NB4 (cell line): Measurements from ENCODE around the gene CGNL1.

Source experiments
- MAX ChIP-seq: IDR thresholded peaks from 2 replicates; pipeline ENCODE4 v1.6.1; 2011; ENCODE audit warnings: low read depth, low read length
- MYC ChIP-seq: IDR thresholded peaks from 2 replicates; pipeline ENCODE4 v1.6.1; 2011; ENCODE audit warnings: low read depth, low read length
- POLR2A ChIP-seq: IDR thresholded peaks from 2 replicates; pipeline ENCODE4 v1.6.1; 2011; ENCODE audit warnings: mild to moderate bottlenecking; ENCODE audit not compliant: insufficient read length; ENCODE audit errors: extremely low read depth
- TF ChIP-seq, protein P1 (sequence below): IDR thresholded peaks from one replicate; pipeline ENCODE4 v1.5.1; 2012; ENCODE audit warnings: low read depth, low read length

GRCh38 chr15:57509126-57509525 is 132.8 kb downstream of the CGNL1 start:
- TF ChIP-seq, protein P1, sequence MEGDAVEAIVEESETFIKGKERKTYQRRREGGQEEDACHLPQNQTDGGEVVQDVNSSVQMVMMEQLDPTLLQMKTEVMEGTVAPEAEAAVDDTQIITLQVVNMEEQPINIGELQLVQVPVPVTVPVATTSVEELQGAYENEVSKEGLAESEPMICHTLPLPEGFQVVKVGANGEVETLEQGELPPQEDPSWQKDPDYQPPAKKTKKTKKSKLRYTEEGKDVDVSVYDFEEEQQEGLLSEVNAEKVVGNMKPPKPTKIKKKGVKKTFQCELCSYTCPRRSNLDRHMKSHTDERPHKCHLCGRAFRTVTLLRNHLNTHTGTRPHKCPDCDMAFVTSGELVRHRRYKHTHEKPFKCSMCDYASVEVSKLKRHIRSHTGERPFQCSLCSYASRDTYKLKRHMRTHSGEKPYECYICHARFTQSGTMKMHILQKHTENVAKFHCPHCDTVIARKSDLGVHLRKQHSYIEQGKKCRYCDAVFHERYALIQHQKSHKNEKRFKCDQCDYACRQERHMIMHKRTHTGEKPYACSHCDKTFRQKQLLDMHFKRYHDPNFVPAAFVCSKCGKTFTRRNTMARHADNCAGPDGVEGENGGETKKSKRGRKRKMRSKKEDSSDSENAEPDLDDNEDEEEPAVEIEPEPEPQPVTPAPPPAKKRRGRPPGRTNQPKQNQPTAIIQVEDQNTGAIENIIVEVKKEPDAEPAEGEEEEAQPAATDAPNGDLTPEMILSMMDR, result no peak
- TF ChIP-seq POLR2A (no peak), MAX (no peak), MYC (no peak)
